Chondrocyte (in vitro differentiated cells): ENCODE results near the gene RGS19. TPM values are rescaled to one million over a fixed set of nuclear protein-coding genes. Genes with fewer than 3 reads are reported as not detected.

Source experiments
- DNase-seq: peaks from one replicate; pipeline ENCODE4 v3.0.0; 2021; ENCODE audit warnings: mixed read lengths, low spot score
- H3K27ac Mint-ChIP-seq: one replicate; pipeline ENCODE4 v1.8.0; 2021; ENCODE audit warnings: mild to moderate bottlenecking, moderate library complexity, mixed read lengths; ENCODE audit not compliant: unreplicated experiment
- H3K27me3 Mint-ChIP-seq: 2 replicates; pipeline ENCODE4 v1.8.0; 2021; ENCODE audit warnings: low read depth, mixed read lengths
- H3K36me3 Mint-ChIP-seq: 2 replicates; pipeline ENCODE4 v1.8.0; 2021; ENCODE audit warnings: low read depth, mixed read lengths
- H3K4me1 Mint-ChIP-seq: 2 replicates; pipeline ENCODE4 v1.8.0; 2021; ENCODE audit warnings: low read depth, mild to moderate bottlenecking, mixed read lengths
- H3K4me3 Mint-ChIP-seq: one replicate; pipeline ENCODE4 v1.8.0; 2021; ENCODE audit warnings: mild to moderate bottlenecking, moderate library complexity, mixed read lengths; ENCODE audit not compliant: unreplicated experiment
- H3K9me3 Mint-ChIP-seq: 2 replicates; pipeline ENCODE4 v1.8.0; 2021; ENCODE audit warnings: low read depth, mixed read lengths
- total RNA-seq: library from RNA; stranded (reverse); gene quantifications from 3 replicates; pipeline ENCODE4 v1.2.1, GENCODE V29; 2021
- TF ChIP-seq, protein P1 (sequence below): fragments of 200-600 bp; sonication (generic); IDR thresholded peaks from 2 replicates; pipeline ENCODE4 v1.5.0; 2021; ENCODE audit warnings: antibody characterized with exemption, mild to moderate bottlenecking, moderate library complexity

The RGS19 gene
- total RNA-seq, 1 donor from 2014 or later = 18.1 TPM

DNA sequence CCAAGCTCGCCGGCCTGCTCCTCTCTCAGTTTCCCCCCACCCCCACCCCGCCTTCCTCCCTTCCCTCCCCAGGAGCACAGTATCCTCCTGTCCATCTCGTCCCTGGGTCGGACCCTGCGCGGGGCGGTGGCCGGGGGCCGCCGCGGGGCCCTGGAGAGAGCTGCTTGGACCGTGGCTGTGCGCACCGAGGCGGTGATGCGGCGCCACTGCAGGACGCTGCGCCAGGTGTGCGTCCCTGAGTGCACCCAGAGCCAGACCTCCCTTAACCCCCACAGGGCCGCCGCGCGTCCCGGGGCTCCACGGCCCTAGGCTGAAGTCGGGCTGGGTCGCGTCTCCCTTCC, 41.1 kb downstream of the RGS19 start:
- Mint-ChIP-seq H3K36me3 (peaks cover 10% of the 10 kb centered on the region), H3K4me1 (peaks cover 6% of the 10 kb centered on the region), H3K4me3 (no peak overlapping the region), H3K27ac (no peak overlapping the region), H3K9me3 (no peaks in the 10 kb centered on the region), H3K27me3 (peaks cover 6% of the 10 kb centered on the region)
- DNase-seq = no peak
- TF ChIP-seq, protein P1, sequence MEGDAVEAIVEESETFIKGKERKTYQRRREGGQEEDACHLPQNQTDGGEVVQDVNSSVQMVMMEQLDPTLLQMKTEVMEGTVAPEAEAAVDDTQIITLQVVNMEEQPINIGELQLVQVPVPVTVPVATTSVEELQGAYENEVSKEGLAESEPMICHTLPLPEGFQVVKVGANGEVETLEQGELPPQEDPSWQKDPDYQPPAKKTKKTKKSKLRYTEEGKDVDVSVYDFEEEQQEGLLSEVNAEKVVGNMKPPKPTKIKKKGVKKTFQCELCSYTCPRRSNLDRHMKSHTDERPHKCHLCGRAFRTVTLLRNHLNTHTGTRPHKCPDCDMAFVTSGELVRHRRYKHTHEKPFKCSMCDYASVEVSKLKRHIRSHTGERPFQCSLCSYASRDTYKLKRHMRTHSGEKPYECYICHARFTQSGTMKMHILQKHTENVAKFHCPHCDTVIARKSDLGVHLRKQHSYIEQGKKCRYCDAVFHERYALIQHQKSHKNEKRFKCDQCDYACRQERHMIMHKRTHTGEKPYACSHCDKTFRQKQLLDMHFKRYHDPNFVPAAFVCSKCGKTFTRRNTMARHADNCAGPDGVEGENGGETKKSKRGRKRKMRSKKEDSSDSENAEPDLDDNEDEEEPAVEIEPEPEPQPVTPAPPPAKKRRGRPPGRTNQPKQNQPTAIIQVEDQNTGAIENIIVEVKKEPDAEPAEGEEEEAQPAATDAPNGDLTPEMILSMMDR = no peak

- Mint-ChIP-seq H3K36me3 (peaks cover 10% of the 10 kb centered on the region), H3K4me1 (peaks cover 6% of the 10 kb centered on the region), H3K27ac (no peak overlapping the region), H3K9me3 (no peaks in the 10 kb centered on the region), H3K4me3 (peak overlapping the region; percentile 16), H3K27me3 (peaks cover 6% of the 10 kb centered on the region)
- DNase-seq = no peak
- TF ChIP-seq, protein P1 = no peak
Observed at GRCh38 chr20:64037498-64038213, 41.7 kb downstream of the RGS19 start.

GRCh38 chr20:64037199-64037497, 42.2 kb downstream of the RGS19 start:
- Mint-ChIP-seq H3K9me3 (no peaks in the 10 kb centered on the region), H3K4me3 (no peak overlapping the region), H3K27ac (no peak overlapping the region), H3K4me1 (peaks cover 6% of the 10 kb centered on the region), H3K36me3 (peaks cover 13% of the 10 kb centered on the region), H3K27me3 (peaks cover 6% of the 10 kb centered on the region)
- TF ChIP-seq, protein P1 = no peak
- DNase-seq = no peak

DNA sequence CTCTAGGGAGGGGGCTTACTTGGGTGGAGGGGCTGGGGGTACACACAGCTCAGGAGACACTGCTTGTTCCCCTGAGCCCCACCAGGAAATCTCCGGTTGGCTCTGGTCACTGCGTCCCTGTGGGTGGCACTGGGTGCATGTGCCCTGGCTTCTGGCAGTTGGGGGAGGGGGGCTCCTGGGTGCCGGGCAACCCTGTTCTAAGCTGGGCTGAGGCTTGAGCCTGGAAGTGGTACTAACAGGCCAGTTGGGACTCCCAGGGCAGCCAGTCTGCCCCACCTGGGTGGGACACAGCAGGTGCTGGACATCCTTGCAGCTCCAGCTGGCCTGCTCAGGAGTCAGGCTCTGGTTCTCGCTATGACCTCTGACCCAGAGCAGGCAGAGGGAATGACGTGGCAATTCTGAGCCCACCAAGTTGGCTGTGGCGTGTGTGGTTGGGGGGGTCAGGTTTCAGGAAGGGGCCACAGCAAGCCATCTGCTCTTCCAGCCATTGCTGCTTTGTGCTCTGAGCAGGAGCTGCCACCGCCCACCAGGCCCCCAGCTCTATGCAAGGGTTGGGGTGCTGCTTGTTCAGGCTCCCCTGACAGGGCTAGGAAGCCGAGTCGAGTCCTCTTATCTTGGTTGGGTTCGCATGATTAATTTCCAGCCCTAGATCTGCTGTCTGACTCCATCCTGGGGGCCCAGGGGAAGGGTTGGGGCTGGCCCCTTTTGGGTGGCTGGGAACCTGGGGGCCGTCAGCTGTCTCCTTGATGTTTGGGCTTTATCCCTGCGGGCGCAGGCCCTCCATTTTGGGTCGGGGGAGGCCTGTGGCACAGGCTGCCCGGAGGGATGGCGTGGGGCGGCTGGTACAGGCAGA, 42.7 kb downstream of the RGS19 start:
- no peak for DNase-seq
- H3K27ac Mint-ChIP-seq = no peak overlapping the region
- H3K4me1 Mint-ChIP-seq = peaks cover 6% of the 10 kb centered on the region
- H3K9me3 Mint-ChIP-seq = no peaks in the 10 kb centered on the region
- TF ChIP-seq, protein P1 = no peak
- H3K27me3 Mint-ChIP-seq = peaks cover 6% of the 10 kb centered on the region
- peaks cover 15% of the 10 kb centered on the region for H3K36me3 Mint-ChIP-seq
- no peak overlapping the region for H3K4me3 Mint-ChIP-seq

DNA sequence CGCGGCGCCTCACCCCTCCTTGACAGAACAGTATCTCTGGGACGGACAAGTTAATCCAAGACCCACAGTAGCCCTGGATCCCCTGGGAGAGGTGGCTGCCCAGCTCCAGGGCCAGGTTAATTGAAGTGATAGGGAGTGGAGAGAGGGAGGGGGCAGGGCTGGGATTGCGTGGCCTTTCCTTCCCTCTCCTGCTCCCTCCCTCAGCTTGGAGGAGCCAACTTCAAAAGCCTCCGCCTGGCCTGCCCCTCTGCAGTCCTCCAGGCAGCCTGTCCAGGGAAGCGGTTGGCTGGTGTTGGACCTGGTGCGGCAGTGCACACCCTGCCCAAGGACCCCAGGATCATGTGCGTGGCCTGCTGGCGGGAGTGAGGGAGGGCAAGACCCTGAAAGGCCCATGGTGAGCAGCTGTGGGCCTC, 43.4 kb downstream of the RGS19 start, which contains the start of gene C20orf204:
TSS of gene C20orf204 (plus strand) at position 250 of the 413 bp plus-strand sequence. CDS start at position 392, 142 bp downstream.
- DNase-seq = no peak
- TF ChIP-seq, protein P1 = no peak
- Mint-ChIP-seq H3K36me3 (peaks cover 18% of the 10 kb centered on the region), H3K27ac (peak within 1 kb of the TSS; percentile 54), H3K4me1 (peaks cover 6% of the 10 kb centered on the region), H3K27me3 (peaks cover 4% of the 10 kb centered on the region), H3K4me3 (no peak within 1 kb of the TSS), H3K9me3 (no peaks in the 10 kb centered on the region)
